HEK293 (cell line): ENCODE data around the gene SLC38A10.

Source experiments
- CTCF ChIA-PET: fragments of 350-600 bp; formaldehyde crosslinking; extraction: SDS; loops from one replicate; lab custom pipeline; 2021; ENCODE audit warnings: antibody characterized with exemption; lab: Yijun Ruan, JAX
- POLR2A ChIA-PET: fragments of 300-600 bp; formaldehyde crosslinking; extraction: SDS; loops from one replicate; lab custom pipeline; 2020; ENCODE audit warnings: antibody characterized with exemption, inconsistent platforms; lab: Yijun Ruan, JAX
- H3K27ac ChIP-seq: fragments of 200-500 bp; sonication (Bioruptor generic); 2 replicates; pipeline ENCODE4 v1.5.1; 2014; ENCODE audit warnings: low read depth, low read length, control low read depth, inconsistent platforms; ENCODE audit errors: extremely low read depth
- H3K36me3 ChIP-seq, 2 experiments: fragments of 200-500 bp in 1 of 2; sonication (Bioruptor generic) in 1 of 2; 1 replicate in 1 of 2; 2 replicates in 1 of 2; pipeline ENCODE4 v1.5.1; 2014 to 2017; ENCODE audit warnings: inconsistent platforms in 2 of 2, low read length in 2 of 2; ENCODE audit not compliant: control insufficient read depth in 2 of 2, insufficient read depth in 1 of 2
- H3K4me1 ChIP-seq: fragments of 200-500 bp; sonication (Bioruptor generic); 2 replicates; pipeline ENCODE4 v1.5.1; 2014; ENCODE audit warnings: mild to moderate bottlenecking, low read length, inconsistent platforms; ENCODE audit not compliant: control insufficient read depth, insufficient read depth
- H3K4me3 ChIP-seq: 2 replicates; pipeline ENCODE4 v1.5.1; 2011; ENCODE audit warnings: low read depth, mild to moderate bottlenecking, control low read depth, low read length, moderate library complexity
- H3K9me3 ChIP-seq: fragments of 200-500 bp; sonication (Bioruptor generic); 2 replicates; pipeline ENCODE4 v1.5.1; 2014; ENCODE audit warnings: low read depth, low read length, inconsistent platforms; ENCODE audit not compliant: control insufficient read depth, insufficient read depth
- BCL11B ChIP-seq: fragments of 450-650 bp; formaldehyde crosslinking; IDR thresholded peaks from 2 replicates; pipeline ENCODE4 v1.5.1; 2016; ENCODE audit warnings: low read depth, missing biosample characterization, missing genetic modification characterization
- HOXC10 ChIP-seq: sonication (generic); formaldehyde crosslinking; IDR thresholded peaks from 2 replicates; pipeline ENCODE4 v1.8.1; 2023; ENCODE audit warnings: mild to moderate bottlenecking, missing genetic modification reagents
- KLF16 ChIP-seq: fragments of 450-650 bp; formaldehyde crosslinking; IDR thresholded peaks from 2 replicates; pipeline ENCODE4 v1.5.1; 2017; ENCODE audit warnings: missing biosample characterization, missing genetic modification characterization
- SETDB1 ChIP-seq: IDR thresholded peaks from one replicate; pipeline ENCODE4 v1.6.1; 2017; ENCODE audit warnings: mild to moderate bottlenecking, low read length, moderate library complexity, mixed read lengths; ENCODE audit not compliant: insufficient read length
- SP2 ChIP-seq: fragments of 450-650 bp; formaldehyde crosslinking; IDR thresholded peaks from 2 replicates; pipeline ENCODE4 v1.5.1; 2016; ENCODE audit warnings: missing biosample characterization, missing genetic modification characterization
- ZFP3 ChIP-seq: fragments of 450-650 bp; formaldehyde crosslinking; IDR thresholded peaks from 2 replicates; pipeline ENCODE4 v1.5.1; 2016; ENCODE audit warnings: low read depth, missing biosample characterization, missing genetic modification characterization
- ZNF394 ChIP-seq: fragments of 450-650 bp; formaldehyde crosslinking; IDR thresholded peaks from 2 replicates; pipeline ENCODE4 v1.5.1; 2016; ENCODE audit warnings: missing biosample characterization, missing genetic modification characterization, mild to moderate bottlenecking, moderate library complexity, borderline replicate concordance
- ZNF416 ChIP-seq: fragments of 450-650 bp; formaldehyde crosslinking; IDR thresholded peaks from 2 replicates; pipeline ENCODE4 v1.5.1; 2016; ENCODE audit warnings: missing biosample characterization, missing genetic modification characterization
- ZNF596 ChIP-seq: fragments of 450-650 bp; IDR thresholded peaks from 2 replicates; pipeline ENCODE4 v1.5.0; 2018; ENCODE audit warnings: missing biosample characterization, mild to moderate bottlenecking, missing genetic modification characterization, moderate library complexity
- ZNF624 ChIP-seq: fragments of 450-650 bp; formaldehyde crosslinking; IDR thresholded peaks from 2 replicates; pipeline ENCODE4 v1.5.1; 2017; ENCODE audit warnings: missing biosample characterization, missing genetic modification characterization
- ZNF747 ChIP-seq: fragments of 450-650 bp; formaldehyde crosslinking; IDR thresholded peaks from 2 replicates; pipeline ENCODE4 v1.5.1; 2016; ENCODE audit warnings: missing biosample characterization, missing genetic modification characterization
- TF ChIP-seq, protein P1 (sequence below): fragments of 450-650 bp; formaldehyde crosslinking; IDR thresholded peaks from 2 replicates; pipeline ENCODE4 v1.5.1; 2016; ENCODE audit warnings: missing biosample characterization, missing genetic modification characterization
- TF ChIP-seq, protein P2 (sequence below): fragments of 450-650 bp; formaldehyde crosslinking; IDR thresholded peaks from 2 replicates; pipeline ENCODE4 v1.5.1; 2017; ENCODE audit warnings: missing biosample characterization, missing genetic modification characterization
- TF ChIP-seq, protein P3 (sequence below): fragments of 450-650 bp; formaldehyde crosslinking; IDR thresholded peaks from 2 replicates; pipeline ENCODE4 v1.5.0; 2017; ENCODE audit warnings: missing biosample characterization, missing genetic modification characterization, borderline replicate concordance
- TF ChIP-seq, protein P4 (sequence below): fragments of 450-650 bp; formaldehyde crosslinking; IDR thresholded peaks from 2 replicates; pipeline ENCODE4 v1.5.1; 2016; ENCODE audit warnings: missing biosample characterization, missing genetic modification characterization

SLC38A10 gene

DNA sequence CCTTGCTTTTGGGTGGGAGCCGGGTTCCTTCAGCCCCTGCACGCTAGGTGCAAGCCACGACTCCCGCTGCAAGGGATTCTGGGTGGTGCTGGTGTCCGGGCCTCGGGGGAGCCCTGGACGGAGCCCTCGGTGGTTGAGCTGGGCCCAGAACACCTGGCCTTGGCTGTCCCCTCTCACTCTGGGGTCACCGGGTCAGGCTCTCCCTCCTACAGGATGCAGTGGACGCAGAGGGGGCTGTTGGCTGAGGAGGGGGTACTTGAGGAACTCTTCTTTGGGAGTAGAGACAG lies 27.9 kb upstream of the SLC38A10 start (continued):
- TF ChIP-seq, protein P1, sequence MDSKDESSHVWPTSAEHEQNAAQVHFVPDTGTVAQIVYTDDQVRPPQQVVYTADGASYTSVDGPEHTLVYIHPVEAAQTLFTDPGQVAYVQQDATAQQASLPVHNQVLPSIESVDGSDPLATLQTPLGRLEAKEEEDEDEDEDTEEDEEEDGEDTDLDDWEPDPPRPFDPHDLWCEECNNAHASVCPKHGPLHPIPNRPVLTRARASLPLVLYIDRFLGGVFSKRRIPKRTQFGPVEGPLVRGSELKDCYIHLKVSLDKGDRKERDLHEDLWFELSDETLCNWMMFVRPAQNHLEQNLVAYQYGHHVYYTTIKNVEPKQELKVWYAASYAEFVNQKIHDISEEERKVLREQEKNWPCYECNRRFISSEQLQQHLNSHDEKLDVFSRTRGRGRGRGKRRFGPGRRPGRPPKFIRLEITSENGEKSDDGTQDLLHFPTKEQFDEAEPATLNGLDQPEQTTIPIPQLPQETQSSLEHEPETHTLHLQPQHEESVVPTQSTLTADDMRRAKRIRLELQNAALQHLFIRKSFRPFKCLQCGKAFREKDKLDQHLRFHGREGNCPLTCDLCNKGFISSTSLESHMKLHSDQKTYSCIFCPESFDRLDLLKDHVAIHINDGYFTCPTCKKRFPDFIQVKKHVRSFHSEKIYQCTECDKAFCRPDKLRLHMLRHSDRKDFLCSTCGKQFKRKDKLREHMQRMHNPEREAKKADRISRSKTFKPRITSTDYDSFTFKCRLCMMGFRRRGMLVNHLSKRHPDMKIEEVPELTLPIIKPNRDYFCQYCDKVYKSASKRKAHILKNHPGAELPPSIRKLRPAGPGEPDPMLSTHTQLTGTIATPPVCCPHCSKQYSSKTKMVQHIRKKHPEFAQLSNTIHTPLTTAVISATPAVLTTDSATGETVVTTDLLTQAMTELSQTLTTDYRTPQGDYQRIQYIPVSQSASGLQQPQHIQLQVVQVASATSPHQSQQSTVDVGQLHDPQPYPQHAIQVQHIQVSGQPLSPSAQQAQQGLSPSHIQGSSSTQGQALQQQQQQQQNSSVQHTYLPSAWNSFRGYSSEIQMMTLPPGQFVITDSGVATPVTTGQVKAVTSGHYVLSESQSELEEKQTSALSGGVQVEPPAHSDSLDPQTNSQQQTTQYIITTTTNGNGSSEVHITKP (tag by site-specific recombination) = no peak
- TF ChIP-seq, protein P2, sequence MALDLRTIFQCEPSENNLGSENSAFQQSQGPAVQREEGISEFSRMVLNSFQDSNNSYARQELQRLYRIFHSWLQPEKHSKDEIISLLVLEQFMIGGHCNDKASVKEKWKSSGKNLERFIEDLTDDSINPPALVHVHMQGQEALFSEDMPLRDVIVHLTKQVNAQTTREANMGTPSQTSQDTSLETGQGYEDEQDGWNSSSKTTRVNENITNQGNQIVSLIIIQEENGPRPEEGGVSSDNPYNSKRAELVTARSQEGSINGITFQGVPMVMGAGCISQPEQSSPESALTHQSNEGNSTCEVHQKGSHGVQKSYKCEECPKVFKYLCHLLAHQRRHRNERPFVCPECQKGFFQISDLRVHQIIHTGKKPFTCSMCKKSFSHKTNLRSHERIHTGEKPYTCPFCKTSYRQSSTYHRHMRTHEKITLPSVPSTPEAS (tag by site-specific recombination) = no peak
- TF ChIP-seq KLF16 (tag by site-specific recombination) = no peak
- no peak for TF ChIP-seq ZFP3
- TF ChIP-seq, protein P3, sequence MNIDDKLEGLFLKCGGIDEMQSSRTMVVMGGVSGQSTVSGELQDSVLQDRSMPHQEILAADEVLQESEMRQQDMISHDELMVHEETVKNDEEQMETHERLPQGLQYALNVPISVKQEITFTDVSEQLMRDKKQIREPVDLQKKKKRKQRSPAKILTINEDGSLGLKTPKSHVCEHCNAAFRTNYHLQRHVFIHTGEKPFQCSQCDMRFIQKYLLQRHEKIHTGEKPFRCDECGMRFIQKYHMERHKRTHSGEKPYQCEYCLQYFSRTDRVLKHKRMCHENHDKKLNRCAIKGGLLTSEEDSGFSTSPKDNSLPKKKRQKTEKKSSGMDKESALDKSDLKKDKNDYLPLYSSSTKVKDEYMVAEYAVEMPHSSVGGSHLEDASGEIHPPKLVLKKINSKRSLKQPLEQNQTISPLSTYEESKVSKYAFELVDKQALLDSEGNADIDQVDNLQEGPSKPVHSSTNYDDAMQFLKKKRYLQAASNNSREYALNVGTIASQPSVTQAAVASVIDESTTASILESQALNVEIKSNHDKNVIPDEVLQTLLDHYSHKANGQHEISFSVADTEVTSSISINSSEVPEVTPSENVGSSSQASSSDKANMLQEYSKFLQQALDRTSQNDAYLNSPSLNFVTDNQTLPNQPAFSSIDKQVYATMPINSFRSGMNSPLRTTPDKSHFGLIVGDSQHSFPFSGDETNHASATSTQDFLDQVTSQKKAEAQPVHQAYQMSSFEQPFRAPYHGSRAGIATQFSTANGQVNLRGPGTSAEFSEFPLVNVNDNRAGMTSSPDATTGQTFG (tag by site-specific recombination) = no peak
- no peak for TF ChIP-seq ZNF416 (tag by site-specific recombination)
- TF ChIP-seq ZNF624 (tag by site-specific recombination) = no peak
- TF ChIP-seq ZNF747 (tag by site-specific recombination) = no peak

DNA sequence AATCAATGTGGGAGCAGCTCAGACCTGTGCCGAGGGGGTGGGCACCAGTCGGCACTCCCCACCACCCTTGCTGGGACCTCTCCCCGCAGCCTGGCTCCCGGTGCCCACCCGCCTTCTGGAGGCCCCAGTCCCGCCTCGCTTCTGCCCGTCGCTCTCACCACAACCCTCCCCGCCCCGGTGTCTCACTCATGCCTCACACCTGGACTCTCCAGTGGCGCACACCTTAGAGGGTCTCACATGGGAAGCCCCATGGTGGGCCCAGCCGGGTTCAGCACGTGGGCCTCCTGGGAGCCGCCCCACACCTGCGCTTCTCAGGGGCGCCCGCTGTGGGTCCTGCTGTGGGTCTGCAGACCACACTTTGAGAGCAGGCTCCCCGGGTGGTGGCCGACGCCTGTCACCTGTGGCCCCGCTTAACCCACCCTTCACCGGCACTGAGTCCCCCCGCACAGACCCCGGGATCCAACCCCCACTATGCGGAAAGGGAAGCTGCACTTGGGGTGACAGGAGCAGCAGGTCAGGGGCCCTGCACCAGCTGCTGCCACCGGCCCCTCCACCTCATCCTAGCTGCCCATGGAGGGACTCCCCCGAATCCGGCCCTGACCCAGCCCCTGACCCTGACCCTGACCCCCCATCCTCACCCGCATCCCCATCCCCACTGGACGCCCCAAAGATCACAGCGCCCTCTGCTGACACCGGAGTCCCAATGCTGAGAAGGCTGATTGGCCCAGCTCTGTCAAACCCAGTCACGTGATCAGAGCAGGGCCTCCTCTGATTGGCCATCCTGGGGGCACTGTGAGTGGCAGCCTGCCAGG lies 27.4 kb upstream of the SLC38A10 start:
- Histone ChIP-seq H3K4me1 (no peaks in the 10 kb centered on the region), H3K9me3 (no peaks in the 10 kb centered on the region), H3K4me3 (no peak overlapping the region), H3K36me3 (no peaks in the 10 kb centered on the region), H3K27ac (no peak overlapping the region)
- TF ChIP-seq HOXC10 (CRISPR knock-in tag) = no peak
- no peak for TF ChIP-seq SETDB1
- peak; percentile 37 for TF ChIP-seq SP2 (tag by site-specific recombination)
- TF ChIP-seq BCL11B = peak; percentile 30; the same call in 1 of the 2 replicates
- no peak for TF ChIP-seq ZNF596
- TF ChIP-seq, protein P4, sequence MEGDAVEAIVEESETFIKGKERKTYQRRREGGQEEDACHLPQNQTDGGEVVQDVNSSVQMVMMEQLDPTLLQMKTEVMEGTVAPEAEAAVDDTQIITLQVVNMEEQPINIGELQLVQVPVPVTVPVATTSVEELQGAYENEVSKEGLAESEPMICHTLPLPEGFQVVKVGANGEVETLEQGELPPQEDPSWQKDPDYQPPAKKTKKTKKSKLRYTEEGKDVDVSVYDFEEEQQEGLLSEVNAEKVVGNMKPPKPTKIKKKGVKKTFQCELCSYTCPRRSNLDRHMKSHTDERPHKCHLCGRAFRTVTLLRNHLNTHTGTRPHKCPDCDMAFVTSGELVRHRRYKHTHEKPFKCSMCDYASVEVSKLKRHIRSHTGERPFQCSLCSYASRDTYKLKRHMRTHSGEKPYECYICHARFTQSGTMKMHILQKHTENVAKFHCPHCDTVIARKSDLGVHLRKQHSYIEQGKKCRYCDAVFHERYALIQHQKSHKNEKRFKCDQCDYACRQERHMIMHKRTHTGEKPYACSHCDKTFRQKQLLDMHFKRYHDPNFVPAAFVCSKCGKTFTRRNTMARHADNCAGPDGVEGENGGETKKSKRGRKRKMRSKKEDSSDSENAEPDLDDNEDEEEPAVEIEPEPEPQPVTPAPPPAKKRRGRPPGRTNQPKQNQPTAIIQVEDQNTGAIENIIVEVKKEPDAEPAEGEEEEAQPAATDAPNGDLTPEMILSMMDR (tag by site-specific recombination) = peak; percentile 49; the same call in 1 of the 2 replicates
- TF ChIP-seq ZNF394 (tag by site-specific recombination) = no peak
- CTCF ChIA-PET = interaction anchor here (0.8 to 1.5 kb wide), 14 partner anchors 8 to 157 kb away, joined by 3 to 7 read pairs (median 4); partner anchors contain the start of gene SLC38A10
- POLR2A ChIA-PET = interaction anchor here (0.8 to 1.6 kb wide), 2 partner anchors 73 to 97 kb away, joined by 3 read pairs; partner anchors contain the start of gene BAHCC1
